Measurements from ENCODE around the gene ST14.

ST14 gene

DNA sequence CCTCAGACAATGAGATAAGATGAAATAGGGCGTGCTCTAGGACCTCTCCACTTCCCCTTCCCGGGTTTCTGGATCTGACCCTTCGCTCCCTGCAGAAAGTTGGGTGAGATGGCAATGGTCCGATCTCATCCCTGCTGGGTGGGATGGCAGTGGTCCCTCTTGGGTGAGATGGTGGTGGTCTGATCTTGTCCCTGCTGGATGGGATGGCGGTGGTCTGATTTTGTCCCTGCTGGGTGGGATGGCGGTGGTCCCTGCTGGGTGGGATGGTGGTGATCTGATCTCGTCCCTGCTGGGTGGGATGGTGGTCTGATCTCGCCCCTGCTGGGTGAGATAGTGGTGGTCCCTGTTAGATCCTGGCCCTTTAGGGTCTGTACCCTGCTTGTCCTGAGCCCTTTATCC is 21.3 kb downstream of the ST14 start:
- no peak for DNase-seq (ENCODE audit: extremely low spot score)
- ChIA-PET POLR2A (no interaction called here), CTCF (no interaction called here)
- TF ChIP-seq L3MBTL2 (conservative IDR thresholded peaks at IDR 0.05): no peak
- no peak for TF ChIP-seq NFRKB (IDR thresholded peaks at IDR 0.05)
- TF ChIP-seq BHLHE40 (IDR thresholded peaks at IDR 0.05; ENCODE audit: borderline replicate concordance): no peak
- TF ChIP-seq, protein P1, sequence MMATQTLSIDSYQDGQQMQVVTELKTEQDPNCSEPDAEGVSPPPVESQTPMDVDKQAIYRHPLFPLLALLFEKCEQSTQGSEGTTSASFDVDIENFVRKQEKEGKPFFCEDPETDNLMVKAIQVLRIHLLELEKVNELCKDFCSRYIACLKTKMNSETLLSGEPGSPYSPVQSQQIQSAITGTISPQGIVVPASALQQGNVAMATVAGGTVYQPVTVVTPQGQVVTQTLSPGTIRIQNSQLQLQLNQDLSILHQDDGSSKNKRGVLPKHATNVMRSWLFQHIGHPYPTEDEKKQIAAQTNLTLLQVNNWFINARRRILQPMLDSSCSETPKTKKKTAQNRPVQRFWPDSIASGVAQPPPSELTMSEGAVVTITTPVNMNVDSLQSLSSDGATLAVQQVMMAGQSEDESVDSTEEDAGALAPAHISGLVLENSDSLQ (IDR thresholded peaks at IDR 0.05): no peak
- no peak for TF ChIP-seq TARDBP (IDR thresholded peaks at IDR 0.05)
- TF ChIP-seq ELF4 (IDR thresholded peaks at IDR 0.05): no peak
- no peak for TF ChIP-seq FOXM1 (IDR thresholded peaks at IDR 0.05; ENCODE audit: borderline replicate concordance)

- ChIA-PET CTCF (no interaction called here), POLR2A (no interaction called here)
- DNase-seq (ENCODE audit: extremely low spot score): no peak
- TF ChIP-seq SUZ12 (IDR thresholded peaks at IDR 0.05) (no peak), LEF1 (IDR thresholded peaks at IDR 0.05; ENCODE audit: borderline replicate concordance) (no peak), FOXA1 (IDR thresholded peaks at IDR 0.05) (no peak), FOXM1 (IDR thresholded peaks at IDR 0.05; ENCODE audit: borderline replicate concordance) (no peak), SP1 (IDR thresholded peaks at IDR 0.05) (no peak), ARNT (IDR thresholded peaks at IDR 0.05) (no peak), NFRKB (IDR thresholded peaks at IDR 0.05) (no peak), ZNF384 (IDR thresholded peaks at IDR 0.05) (no peak)
- TF ChIP-seq, protein P1 (IDR thresholded peaks at IDR 0.05): no peak
These were observed 22.0 kb downstream of the ST14 start for GRCh38 chr11:130181295-130182272.

DNA sequence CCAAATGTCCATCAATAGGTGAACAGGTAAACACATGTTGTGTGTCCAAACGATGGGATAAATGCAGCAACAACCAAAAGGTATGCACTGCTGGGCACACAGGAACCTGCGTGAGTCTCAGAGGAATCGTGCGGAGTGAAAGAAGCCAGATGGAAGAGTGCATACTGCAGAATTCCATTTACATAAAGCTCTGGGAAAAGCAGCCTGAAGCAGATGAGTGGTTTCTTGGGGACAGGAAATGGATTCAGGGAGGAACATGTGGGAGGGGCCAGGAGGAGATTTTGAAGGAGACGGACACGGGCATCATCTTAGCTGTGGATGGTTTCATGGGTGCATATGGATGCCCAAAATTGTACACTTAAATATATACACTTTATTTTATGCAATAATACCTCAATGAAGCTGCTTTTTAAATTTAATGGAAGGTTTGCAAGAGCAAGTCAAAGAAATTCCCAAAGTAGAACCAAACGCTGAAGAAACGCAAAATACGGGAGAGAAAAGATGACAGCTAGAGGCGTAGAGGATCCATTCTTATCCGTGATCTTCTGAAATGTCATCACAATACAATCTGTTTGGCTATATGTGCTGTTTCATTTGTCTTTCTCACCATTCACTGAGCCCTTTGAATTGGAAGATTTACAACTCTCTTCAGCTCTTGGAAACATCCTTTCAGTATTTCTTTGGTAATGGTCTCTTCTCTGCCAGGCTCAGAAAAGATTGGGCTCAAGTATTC is 24.5 kb downstream of the ST14 start:
- TF ChIP-seq CTBP1 (IDR thresholded peaks at IDR 0.05; ENCODE audit: borderline replicate concordance): no peak
- TF ChIP-seq FOXA1 (IDR thresholded peaks at IDR 0.05): no peak
- no peak for TF ChIP-seq SUZ12 (IDR thresholded peaks at IDR 0.05)
- TF ChIP-seq FOXM1 (IDR thresholded peaks at IDR 0.05; ENCODE audit: borderline replicate concordance): no peak
- no peak for TF ChIP-seq SP1 (IDR thresholded peaks at IDR 0.05)
- TF ChIP-seq HDGF (IDR thresholded peaks at IDR 0.05; ENCODE audit: borderline replicate concordance): no peak
- TF ChIP-seq ELF4 (IDR thresholded peaks at IDR 0.05): no peak
- TF ChIP-seq BHLHE40 (IDR thresholded peaks at IDR 0.05; ENCODE audit: borderline replicate concordance): no peak
- TF ChIP-seq ZNF384 (IDR thresholded peaks at IDR 0.05): no peak
- no peak for TF ChIP-seq NFRKB (IDR thresholded peaks at IDR 0.05)
- TF ChIP-seq L3MBTL2 (conservative IDR thresholded peaks at IDR 0.05): no peak
- TF ChIP-seq FOXK2 (IDR thresholded peaks at IDR 0.05): no peak
- TF ChIP-seq, protein P1 (IDR thresholded peaks at IDR 0.05): no peak
- no peak for TF ChIP-seq ARNT (IDR thresholded peaks at IDR 0.05)
- no peak for TF ChIP-seq TARDBP (IDR thresholded peaks at IDR 0.05)
- TF ChIP-seq LEF1 (IDR thresholded peaks at IDR 0.05; ENCODE audit: borderline replicate concordance): no peak
- POLR2A ChIA-PET: no interaction called here
- CTCF ChIA-PET: interaction anchor here (0.6 kb wide), 2 partner anchors 20 to 1668 kb away, joined by 3 to 4 read pairs; no protein-coding TSS in a partner anchor
- DNase-seq (ENCODE audit: extremely low spot score): no peak

DNA sequence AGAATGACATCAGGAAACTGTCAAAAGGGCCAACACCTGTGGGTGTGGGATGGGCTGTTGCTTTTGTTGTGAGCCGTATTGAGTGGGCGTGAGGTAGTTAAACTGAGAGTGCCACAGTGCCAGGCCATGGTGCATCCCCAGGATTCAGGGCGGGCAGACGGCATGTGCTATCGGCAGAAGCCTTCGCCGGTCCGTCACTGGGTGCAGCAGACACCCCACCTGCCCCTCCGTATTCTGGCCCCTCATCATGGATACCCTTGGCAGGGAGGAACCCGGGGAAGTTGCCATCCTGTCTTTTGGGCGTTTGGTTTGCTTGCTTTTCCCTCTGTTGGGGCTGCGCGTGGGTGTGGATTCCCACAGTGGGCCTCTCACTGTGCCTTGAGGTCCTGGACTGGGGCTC is 27.5 kb downstream of the ST14 start:
- ChIA-PET POLR2A (no interaction called here), CTCF (no interaction called here)
- DNase-seq (ENCODE audit: extremely low spot score): no peak
- TF ChIP-seq SP1 (IDR thresholded peaks at IDR 0.05): no peak

DNA sequence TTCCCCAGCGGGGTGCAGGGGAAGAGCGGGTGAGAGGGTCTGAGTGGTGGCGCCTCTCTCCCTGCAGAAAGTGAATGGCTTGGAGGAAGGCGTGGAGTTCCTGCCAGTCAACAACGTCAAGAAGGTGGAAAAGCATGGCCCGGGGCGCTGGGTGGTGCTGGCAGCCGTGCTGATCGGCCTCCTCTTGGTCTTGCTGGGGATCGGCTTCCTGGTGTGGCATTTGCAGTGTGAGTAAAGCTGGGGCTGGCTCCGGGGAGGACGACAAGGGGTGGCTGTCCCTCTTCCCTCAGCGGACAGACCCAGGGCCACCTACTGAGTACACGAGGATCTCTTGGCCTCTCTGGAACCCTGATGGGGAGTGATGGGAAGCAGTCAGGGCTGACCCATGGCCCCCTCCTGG is 28.5 kb downstream of the ST14 start:
- no peak for DNase-seq (ENCODE audit: extremely low spot score)

More for the DNA sequence above, 28.5 kb downstream of the ST14 start:
- TF ChIP-seq ELF4 (IDR thresholded peaks at IDR 0.05) (no peak), TARDBP (IDR thresholded peaks at IDR 0.05) (no peak), ZNF384 (IDR thresholded peaks at IDR 0.05) (no peak), FOXM1 (IDR thresholded peaks at IDR 0.05; ENCODE audit: borderline replicate concordance) (no peak), SP1 (IDR thresholded peaks at IDR 0.05) (no peak), NFRKB (IDR thresholded peaks at IDR 0.05) (no peak), LEF1 (IDR thresholded peaks at IDR 0.05; ENCODE audit: borderline replicate concordance) (no peak), CTBP1 (IDR thresholded peaks at IDR 0.05; ENCODE audit: borderline replicate concordance) (no peak), SUZ12 (IDR thresholded peaks at IDR 0.05) (no peak), BHLHE40 (IDR thresholded peaks at IDR 0.05; ENCODE audit: borderline replicate concordance) (no peak), ARNT (IDR thresholded peaks at IDR 0.05) (no peak), HDGF (IDR thresholded peaks at IDR 0.05; ENCODE audit: borderline replicate concordance) (no peak), L3MBTL2 (conservative IDR thresholded peaks at IDR 0.05) (no peak), FOXA1 (IDR thresholded peaks at IDR 0.05) (no peak)
- TF ChIP-seq, protein P1 (IDR thresholded peaks at IDR 0.05): no peak
- POLR2A ChIA-PET: no interaction called here
- CTCF ChIA-PET: no interaction called here

All from HEK293T (cell line).